ENCODE measurements around the gene GOLGB1.
A peak's percentile ranks its signal among the peaks of the same experiment; 100 is the strongest.

Gene GOLGB1

DNA sequence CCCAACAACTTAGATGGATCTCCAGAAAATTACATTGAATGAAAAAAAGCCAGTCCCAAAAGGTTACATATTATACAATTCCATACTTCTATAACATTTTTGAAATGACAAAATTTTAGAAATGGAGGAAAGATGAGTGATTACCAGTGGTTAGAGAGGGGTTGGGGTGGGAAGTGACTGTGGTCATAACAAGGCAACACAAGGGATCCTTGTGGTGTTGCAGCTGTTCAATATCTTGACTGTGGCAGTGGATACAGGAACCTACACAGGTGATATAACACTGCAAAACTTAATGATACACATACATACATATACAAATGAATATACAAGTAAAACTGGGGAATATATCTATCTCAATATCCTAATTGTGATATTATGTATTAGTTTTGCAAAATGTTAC, 9.6 kb downstream of the GOLGB1 start:
- Histone ChIP-seq H3K27ac (ENCODE audit: low read depth, low read length) (no peak overlapping the region), H3K9me3 (ENCODE audit: control insufficient read depth, insufficient read depth, low read length) (no peaks in the 10 kb centered on the region), H3K36me3 (ENCODE audit: control insufficient read depth, insufficient read depth, low read length) (no peaks in the 10 kb centered on the region), H3K4me3 (ENCODE audit: low read depth, low read length) (no peak overlapping the region), H3K27me3 (ENCODE audit: control insufficient read depth, insufficient read depth, low read length) (no peaks in the 10 kb centered on the region), H3K4me1 (ENCODE audit: control insufficient read depth, insufficient read depth, low read length) (no peaks in the 10 kb centered on the region), H3K9ac (ENCODE audit: low read depth, low read length) (no peak overlapping the region)

- Histone ChIP-seq H3K9me3 (ENCODE audit: control insufficient read depth, insufficient read depth, low read length) (no peaks in the 10 kb centered on the region), H3K4me3 (ENCODE audit: low read depth, low read length) (no peak overlapping the region), H3K9ac (ENCODE audit: low read depth, low read length) (no peak overlapping the region), H3K27me3 (ENCODE audit: control insufficient read depth, insufficient read depth, low read length) (no peaks in the 10 kb centered on the region), H3K4me1 (ENCODE audit: control insufficient read depth, insufficient read depth, low read length) (peaks cover 9% of the 10 kb centered on the region), H3K27ac (ENCODE audit: low read depth, low read length) (no peak overlapping the region), H3K36me3 (ENCODE audit: control insufficient read depth, insufficient read depth, low read length) (no peaks in the 10 kb centered on the region)
Observed at GRCh38 chr3:121737644-121738043, 11.9 kb downstream of the GOLGB1 start.

GRCh38 chr3:121736112-121736511, 13.4 kb downstream of the GOLGB1 start:
- no peaks in the 10 kb centered on the region for H3K36me3 ChIP-seq (ENCODE audit: control insufficient read depth, insufficient read depth, low read length)
- H3K4me1 ChIP-seq (ENCODE audit: control insufficient read depth, insufficient read depth, low read length), result peaks cover 12% of the 10 kb centered on the region
- no peak overlapping the region for H3K4me3 ChIP-seq (ENCODE audit: low read depth, low read length)
- no peak overlapping the region for H3K9ac ChIP-seq (ENCODE audit: low read depth, low read length)
- no peak overlapping the region for H3K27ac ChIP-seq (ENCODE audit: low read depth, low read length)
- no peaks in the 10 kb centered on the region for H3K9me3 ChIP-seq (ENCODE audit: control insufficient read depth, insufficient read depth, low read length)
- no peaks in the 10 kb centered on the region for H3K27me3 ChIP-seq (ENCODE audit: control insufficient read depth, insufficient read depth, low read length)

GRCh38 chr3:121735047-121735696, 14.4 kb downstream of the GOLGB1 start:
- peaks cover 16% of the 10 kb centered on the region for H3K4me1 ChIP-seq (ENCODE audit: control insufficient read depth, insufficient read depth, low read length)
- H3K9ac ChIP-seq (ENCODE audit: low read depth, low read length), result no peak overlapping the region
- no peaks in the 10 kb centered on the region for H3K36me3 ChIP-seq (ENCODE audit: control insufficient read depth, insufficient read depth, low read length)
- no peak overlapping the region for H3K4me3 ChIP-seq (ENCODE audit: low read depth, low read length)
- no peaks in the 10 kb centered on the region for H3K9me3 ChIP-seq (ENCODE audit: control insufficient read depth, insufficient read depth, low read length)
- H3K27me3 ChIP-seq (ENCODE audit: control insufficient read depth, insufficient read depth, low read length), result no peaks in the 10 kb centered on the region
- no peak overlapping the region for H3K27ac ChIP-seq (ENCODE audit: low read depth, low read length)

GRCh38 chr3:121730940-121731687, 18.4 kb downstream of the GOLGB1 start:
- Histone ChIP-seq H3K9ac (ENCODE audit: low read depth, low read length) (peak overlapping the region; percentile 32; the same call in 1 of the 2 replicates), H3K4me1 (ENCODE audit: control insufficient read depth, insufficient read depth, low read length) (peaks cover 16% of the 10 kb centered on the region), H3K27ac (ENCODE audit: low read depth, low read length) (no peak overlapping the region), H3K27me3 (ENCODE audit: control insufficient read depth, insufficient read depth, low read length) (no peaks in the 10 kb centered on the region), H3K36me3 (ENCODE audit: control insufficient read depth, insufficient read depth, low read length) (peaks cover 34% of the 10 kb centered on the region), H3K4me3 (ENCODE audit: low read depth, low read length) (no peak overlapping the region), H3K9me3 (ENCODE audit: control insufficient read depth, insufficient read depth, low read length) (no peaks in the 10 kb centered on the region)

GRCh38 chr3:121724130-121724529, 25.4 kb downstream of the GOLGB1 start:
- Histone ChIP-seq H3K36me3 (ENCODE audit: control insufficient read depth, insufficient read depth, low read length) (peaks cover 93% of the 10 kb centered on the region), H3K9ac (ENCODE audit: low read depth, low read length) (no peak overlapping the region), H3K27ac (ENCODE audit: low read depth, low read length) (no peak overlapping the region), H3K27me3 (ENCODE audit: control insufficient read depth, insufficient read depth, low read length) (no peaks in the 10 kb centered on the region), H3K9me3 (ENCODE audit: control insufficient read depth, insufficient read depth, low read length) (no peaks in the 10 kb centered on the region), H3K4me1 (ENCODE audit: control insufficient read depth, insufficient read depth, low read length) (no peaks in the 10 kb centered on the region), H3K4me3 (ENCODE audit: low read depth, low read length) (no peak overlapping the region)

DNA sequence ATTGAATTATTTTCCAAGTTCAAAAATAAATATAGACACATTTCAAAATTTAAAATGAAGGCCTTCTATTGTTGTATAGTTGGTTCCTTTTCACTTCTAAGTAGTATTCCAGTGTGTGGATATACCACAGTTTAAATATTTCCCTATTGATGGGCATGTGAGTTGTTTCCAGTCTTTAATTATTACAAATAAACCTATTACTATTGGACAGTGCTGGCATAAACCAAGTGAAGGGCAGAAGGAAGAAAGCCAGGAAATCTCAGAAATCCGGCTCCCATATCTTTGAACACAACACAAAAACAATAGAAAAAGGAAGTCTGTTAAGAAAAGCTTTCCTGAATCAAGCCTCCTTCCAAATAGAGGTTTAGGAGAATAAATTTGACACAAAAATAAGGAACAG, 26.1 kb downstream of the GOLGB1 start:
- Histone ChIP-seq H3K4me1 (ENCODE audit: control insufficient read depth, insufficient read depth, low read length) (no peaks in the 10 kb centered on the region), H3K27ac (ENCODE audit: low read depth, low read length) (no peak overlapping the region), H3K27me3 (ENCODE audit: control insufficient read depth, insufficient read depth, low read length) (no peaks in the 10 kb centered on the region), H3K36me3 (ENCODE audit: control insufficient read depth, insufficient read depth, low read length) (peaks cover 93% of the 10 kb centered on the region), H3K9me3 (ENCODE audit: control insufficient read depth, insufficient read depth, low read length) (no peaks in the 10 kb centered on the region), H3K4me3 (ENCODE audit: low read depth, low read length) (no peak overlapping the region), H3K9ac (ENCODE audit: low read depth, low read length) (no peak overlapping the region)

DNA sequence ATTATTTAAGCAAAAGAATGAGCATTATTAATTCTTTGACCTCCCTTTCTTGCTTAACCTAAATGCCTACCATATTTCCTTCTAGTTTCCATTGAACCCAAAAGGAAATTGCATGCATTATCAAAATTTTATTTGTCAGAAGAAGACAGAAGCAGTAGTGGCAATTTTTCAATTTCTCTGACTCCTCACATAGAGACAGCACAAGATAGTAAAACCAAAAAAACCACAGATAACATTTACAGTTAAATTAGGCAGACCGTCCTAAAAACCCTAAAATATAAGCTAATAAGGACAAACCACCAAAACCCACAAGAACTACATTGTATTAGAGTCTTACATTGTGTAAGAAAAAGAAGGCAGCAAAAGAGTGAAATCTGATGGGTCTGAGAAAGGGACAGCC, 27.1 kb downstream of the GOLGB1 start:
- Histone ChIP-seq H3K27me3 (ENCODE audit: control insufficient read depth, insufficient read depth, low read length) (no peaks in the 10 kb centered on the region), H3K27ac (ENCODE audit: low read depth, low read length) (no peak overlapping the region), H3K9me3 (ENCODE audit: control insufficient read depth, insufficient read depth, low read length) (no peaks in the 10 kb centered on the region), H3K4me3 (ENCODE audit: low read depth, low read length) (no peak overlapping the region), H3K36me3 (ENCODE audit: control insufficient read depth, insufficient read depth, low read length) (peaks cover 94% of the 10 kb centered on the region), H3K9ac (ENCODE audit: low read depth, low read length) (no peak overlapping the region), H3K4me1 (ENCODE audit: control insufficient read depth, insufficient read depth, low read length) (no peaks in the 10 kb centered on the region)

DNA sequence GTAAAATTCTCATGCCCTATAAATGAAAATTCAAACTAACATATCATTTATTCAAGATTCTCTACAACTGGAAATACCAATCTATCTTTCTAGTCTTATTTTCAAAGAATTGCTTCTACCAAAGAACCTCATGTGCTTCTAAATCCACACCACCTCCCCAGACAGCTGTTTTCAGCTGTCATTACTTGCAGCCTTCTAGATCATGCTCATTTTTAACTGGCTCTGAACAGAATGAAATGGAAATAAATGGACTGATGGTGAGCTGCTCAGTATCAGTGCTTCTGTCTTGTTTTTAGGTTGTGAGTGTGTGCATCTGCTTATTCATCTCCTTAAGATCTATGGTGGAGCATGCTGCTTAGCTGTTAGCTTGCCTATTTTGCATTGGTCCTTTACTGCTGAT, 29.4 kb downstream of the GOLGB1 start:
- no peaks in the 10 kb centered on the region for H3K9me3 ChIP-seq (ENCODE audit: control insufficient read depth, insufficient read depth, low read length)
- H3K27me3 ChIP-seq (ENCODE audit: control insufficient read depth, insufficient read depth, low read length), result no peaks in the 10 kb centered on the region
- H3K4me1 ChIP-seq (ENCODE audit: control insufficient read depth, insufficient read depth, low read length), result no peaks in the 10 kb centered on the region
- no peak overlapping the region for H3K4me3 ChIP-seq (ENCODE audit: low read depth, low read length)
- no peak overlapping the region for H3K9ac ChIP-seq (ENCODE audit: low read depth, low read length)
- no peak overlapping the region for H3K27ac ChIP-seq (ENCODE audit: low read depth, low read length)
- H3K36me3 ChIP-seq (ENCODE audit: control insufficient read depth, insufficient read depth, low read length), result peaks cover 96% of the 10 kb centered on the region

DNA sequence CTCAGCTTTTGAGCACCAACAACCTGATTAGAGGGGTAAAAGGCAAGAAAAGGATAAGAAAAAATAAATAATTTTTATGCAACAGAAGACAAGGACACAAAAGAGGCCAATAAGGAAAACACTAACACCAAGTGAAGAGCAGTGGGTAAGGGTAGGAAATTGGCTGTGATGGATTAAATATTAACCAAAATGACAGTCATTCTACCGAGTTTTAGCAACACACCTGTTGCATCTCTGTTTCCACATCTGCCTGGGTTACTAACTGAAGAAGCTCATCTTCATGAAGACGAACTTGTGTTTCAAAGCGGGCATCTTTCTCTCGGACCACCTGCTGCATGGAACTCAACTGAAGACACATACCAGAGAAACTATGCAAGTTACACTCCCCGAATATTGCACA, 30.1 kb downstream of the GOLGB1 start:
- no peaks in the 10 kb centered on the region for H3K27me3 ChIP-seq (ENCODE audit: control insufficient read depth, insufficient read depth, low read length)
- no peaks in the 10 kb centered on the region for H3K9me3 ChIP-seq (ENCODE audit: control insufficient read depth, insufficient read depth, low read length)
- no peak overlapping the region for H3K4me3 ChIP-seq (ENCODE audit: low read depth, low read length)
- H3K9ac ChIP-seq (ENCODE audit: low read depth, low read length), result no peak overlapping the region
- H3K27ac ChIP-seq (ENCODE audit: low read depth, low read length), result no peak overlapping the region
- H3K4me1 ChIP-seq (ENCODE audit: control insufficient read depth, insufficient read depth, low read length), result no peaks in the 10 kb centered on the region
- H3K36me3 ChIP-seq (ENCODE audit: control insufficient read depth, insufficient read depth, low read length), result peaks cover 96% of the 10 kb centered on the region

GRCh38 chr3:121718205-121718846, 31.2 kb downstream of the GOLGB1 start:
- peaks cover 97% of the 10 kb centered on the region for H3K36me3 ChIP-seq (ENCODE audit: control insufficient read depth, insufficient read depth, low read length)
- no peaks in the 10 kb centered on the region for H3K9me3 ChIP-seq (ENCODE audit: control insufficient read depth, insufficient read depth, low read length)
- H3K4me3 ChIP-seq (ENCODE audit: low read depth, low read length), result no peak overlapping the region
- H3K27ac ChIP-seq (ENCODE audit: low read depth, low read length), result no peak overlapping the region
- H3K9ac ChIP-seq (ENCODE audit: low read depth, low read length), result no peak overlapping the region
- H3K4me1 ChIP-seq (ENCODE audit: control insufficient read depth, insufficient read depth, low read length), result no peaks in the 10 kb centered on the region
- H3K27me3 ChIP-seq (ENCODE audit: control insufficient read depth, insufficient read depth, low read length), result no peaks in the 10 kb centered on the region

Measured in HUES48 (cell line).